Measurements from ENCODE around the gene CERK.
"Not testable (repeated sequence)": the region's sequence is repeated elsewhere in the genome, so short reads cannot be mapped to it uniquely, and the experiment has no call there.

The CERK gene

DNA sequence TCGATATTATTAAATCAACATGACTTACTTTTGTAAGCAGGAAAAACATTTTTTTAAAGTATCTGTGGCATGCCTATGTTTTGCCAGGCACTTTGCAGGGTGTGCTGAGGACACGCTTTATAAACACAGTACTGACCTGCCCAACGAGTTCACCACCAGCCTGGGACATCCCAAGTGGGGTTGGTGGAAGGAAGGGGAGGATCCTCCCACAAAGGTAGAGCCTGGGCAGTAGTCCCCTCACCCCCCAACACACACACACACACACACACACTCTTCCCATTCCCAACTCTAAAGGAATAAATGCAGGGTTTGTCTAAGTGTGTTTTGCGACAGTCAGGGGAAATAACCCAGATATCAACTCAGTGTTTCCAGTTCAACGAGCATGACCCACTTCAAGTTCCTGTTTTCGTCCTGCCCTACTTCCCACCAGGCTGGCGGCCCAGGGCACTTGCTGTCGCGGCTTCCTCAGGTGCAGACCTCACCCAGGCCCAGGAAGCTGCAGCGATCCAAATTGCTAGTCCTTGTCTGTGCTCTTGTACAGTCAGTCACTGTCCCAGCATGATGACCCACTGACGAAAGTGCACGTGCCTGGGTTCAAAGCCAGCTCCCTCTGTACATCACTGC lies 3.1 kb downstream of the CERK start:
- H3K4me2 ChIP-seq (ENCODE audit: low read length), result no peak overlapping the region
- peaks cover 24% of the 10 kb centered on the region for H3K79me2 ChIP-seq (ENCODE audit: control insufficient read depth, insufficient read depth, low read length)
- peaks cover 11% of the 10 kb centered on the region for H3K4me1 ChIP-seq (ENCODE audit: control insufficient read depth, low read depth, low read length)
- no peaks in the 10 kb centered on the region for H3K27me3 ChIP-seq (ENCODE audit: insufficient read depth, low read length, poor library complexity)
- H3K4me3 ChIP-seq (ENCODE audit: low read length), result no peak overlapping the region
- no peak overlapping the region for H4K5ac ChIP-seq (ENCODE audit: low read length)
- H2AK5ac ChIP-seq (ENCODE audit: low read length), result no peak overlapping the region
- no peak overlapping the region for H3K23ac ChIP-seq (ENCODE audit: low read length)
- H3K36me3 ChIP-seq (ENCODE audit: control insufficient read depth, insufficient read depth, low read length), result no peaks in the 10 kb centered on the region
- peaks cover 20% of the 10 kb centered on the region for H3K79me1 ChIP-seq (ENCODE audit: low read length)
- no peak overlapping the region for H3K56ac ChIP-seq (ENCODE audit: low read length)
- no peak overlapping the region for H3K4ac ChIP-seq (ENCODE audit: low read depth, low read length)
- H3K18ac ChIP-seq (ENCODE audit: low read length), result no peak overlapping the region
- H2BK5ac ChIP-seq (ENCODE audit: low read length), result no peak overlapping the region
- H3K9ac ChIP-seq (ENCODE audit: low read length), result no peak overlapping the region
- no CpG with 5 or more reads among the region's 12 CpGs for WGBS (ENCODE audit: extremely low coverage, insufficient coverage, low lambda C conversion rate)
- H2BK15ac ChIP-seq (replicated peaks; ENCODE audit: low read depth), result no peak overlapping the region
- H2BK120ac ChIP-seq (ENCODE audit: low read depth, low read length), result no peak overlapping the region
- no peak overlapping the region for H4K8ac ChIP-seq (ENCODE audit: low read depth, low read length)
- DNase-seq, result no peak
- no peak overlapping the region for H3K27ac ChIP-seq (ENCODE audit: low read depth, low read length)

- not testable (repeated sequence) for H3K27ac ChIP-seq (ENCODE audit: low read depth, low read length); H4K8ac ChIP-seq (ENCODE audit: low read depth, low read length); H2AK5ac ChIP-seq (ENCODE audit: low read length); H3K9ac ChIP-seq (ENCODE audit: low read length); H4K5ac ChIP-seq (ENCODE audit: low read length); H3K23ac ChIP-seq (ENCODE audit: low read length); H2BK15ac ChIP-seq (replicated peaks; ENCODE audit: low read depth); H3K56ac ChIP-seq (ENCODE audit: low read length); H3K4me3 ChIP-seq (ENCODE audit: low read length); H2BK120ac ChIP-seq (ENCODE audit: low read depth, low read length); H3K4me2 ChIP-seq (ENCODE audit: low read length); H3K36me3 ChIP-seq (ENCODE audit: control insufficient read depth, insufficient read depth, low read length); DNase-seq; H3K18ac ChIP-seq (ENCODE audit: low read length); H2BK5ac ChIP-seq (ENCODE audit: low read length); H3K27me3 ChIP-seq (ENCODE audit: insufficient read depth, low read length, poor library complexity); H3K4ac ChIP-seq (ENCODE audit: low read depth, low read length)
- H3K79me1 ChIP-seq (ENCODE audit: low read length), result peaks cover 20% of the 10 kb centered on the region
- WGBS (ENCODE audit: extremely low coverage, insufficient coverage, low lambda C conversion rate), result no CpG with 5 or more reads among the region's 12 CpGs
- H3K4me1 ChIP-seq (ENCODE audit: control insufficient read depth, low read depth, low read length), result peaks cover 11% of the 10 kb centered on the region
- peaks cover 24% of the 10 kb centered on the region for H3K79me2 ChIP-seq (ENCODE audit: control insufficient read depth, insufficient read depth, low read length)
Measured at GRCh38 chr22:46734213-46734722, 3.8 kb downstream of the CERK start.

DNA sequence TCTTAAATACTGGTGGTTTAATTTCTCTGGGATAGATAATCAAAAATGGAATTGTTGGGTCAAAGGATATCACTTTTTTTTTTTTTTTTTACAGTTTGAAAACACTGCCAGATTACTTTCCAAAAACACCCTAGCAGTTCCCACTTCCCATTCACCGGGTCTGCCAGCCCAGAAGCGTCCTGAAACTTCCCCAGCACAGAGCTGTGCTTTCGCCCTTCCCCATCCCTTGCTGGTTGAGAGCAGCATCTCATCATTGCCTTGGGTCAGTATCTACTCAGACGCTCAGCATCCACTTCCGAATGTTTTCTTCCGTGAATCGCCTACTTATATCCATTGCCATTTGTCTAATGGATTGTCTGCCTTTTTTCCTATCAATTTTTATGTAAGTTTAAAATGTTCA lies 5.5 kb downstream of the CERK start:
- Histone ChIP-seq H3K4me2 (ENCODE audit: low read length) (no peak overlapping the region), H3K9ac (ENCODE audit: low read length) (no peak overlapping the region), H3K79me1 (ENCODE audit: low read length) (peaks cover 29% of the 10 kb centered on the region), H3K36me3 (ENCODE audit: control insufficient read depth, insufficient read depth, low read length) (no peaks in the 10 kb centered on the region), H3K27ac (ENCODE audit: low read depth, low read length) (no peak overlapping the region), H3K4ac (ENCODE audit: low read depth, low read length) (no peak overlapping the region), H3K56ac (ENCODE audit: low read length) (no peak overlapping the region), H3K4me1 (ENCODE audit: control insufficient read depth, low read depth, low read length) (peaks cover 9% of the 10 kb centered on the region), H4K5ac (ENCODE audit: low read length) (no peak overlapping the region), H3K18ac (ENCODE audit: low read length) (no peak overlapping the region), H2BK120ac (ENCODE audit: low read depth, low read length) (no peak overlapping the region), H3K4me3 (ENCODE audit: low read length) (no peak overlapping the region), H2BK15ac (replicated peaks; ENCODE audit: low read depth) (no peak overlapping the region), H3K27me3 (ENCODE audit: insufficient read depth, low read length, poor library complexity) (no peaks in the 10 kb centered on the region), H3K23ac (ENCODE audit: low read length) (no peak overlapping the region), H4K8ac (ENCODE audit: low read depth, low read length) (no peak overlapping the region), H3K79me2 (ENCODE audit: control insufficient read depth, insufficient read depth, low read length) (peaks cover 26% of the 10 kb centered on the region), H2BK5ac (ENCODE audit: low read length) (no peak overlapping the region), H2AK5ac (ENCODE audit: low read length) (no peak overlapping the region)
- DNase-seq, result no peak
- WGBS (ENCODE audit: extremely low coverage, insufficient coverage, low lambda C conversion rate), result no CpG with 5 or more reads among the region's 7 CpGs

- no peak overlapping the region for H2AK5ac ChIP-seq (ENCODE audit: low read length)
- H3K4me1 ChIP-seq (ENCODE audit: control insufficient read depth, low read depth, low read length), result peaks cover 9% of the 10 kb centered on the region
- H3K23ac ChIP-seq (ENCODE audit: low read length), result no peak overlapping the region
- H3K27me3 ChIP-seq (ENCODE audit: insufficient read depth, low read length, poor library complexity), result no peaks in the 10 kb centered on the region
- no peak overlapping the region for H4K5ac ChIP-seq (ENCODE audit: low read length)
- no peak overlapping the region for H2BK15ac ChIP-seq (replicated peaks; ENCODE audit: low read depth)
- no CpG with 5 or more reads among the region's 14 CpGs for WGBS (ENCODE audit: extremely low coverage, insufficient coverage, low lambda C conversion rate)
- H2BK5ac ChIP-seq (ENCODE audit: low read length), result no peak overlapping the region
- H3K4me3 ChIP-seq (ENCODE audit: low read length), result no peak overlapping the region
- no peak for DNase-seq
- no peak overlapping the region for H4K8ac ChIP-seq (ENCODE audit: low read depth, low read length)
- peaks cover 29% of the 10 kb centered on the region for H3K79me1 ChIP-seq (ENCODE audit: low read length)
- no peak overlapping the region for H3K4ac ChIP-seq (ENCODE audit: low read depth, low read length)
- no peak overlapping the region for H2BK120ac ChIP-seq (ENCODE audit: low read depth, low read length)
- H3K56ac ChIP-seq (ENCODE audit: low read length), result peak overlapping the region; percentile 8
- H3K4me2 ChIP-seq (ENCODE audit: low read length), result no peak overlapping the region
- no peak overlapping the region for H3K18ac ChIP-seq (ENCODE audit: low read length)
- H3K27ac ChIP-seq (ENCODE audit: low read depth, low read length), result no peak overlapping the region
- peaks cover 26% of the 10 kb centered on the region for H3K79me2 ChIP-seq (ENCODE audit: control insufficient read depth, insufficient read depth, low read length)
- no peaks in the 10 kb centered on the region for H3K36me3 ChIP-seq (ENCODE audit: control insufficient read depth, insufficient read depth, low read length)
- H3K9ac ChIP-seq (ENCODE audit: low read length), result no peak overlapping the region
Measured at GRCh38 chr22:46732041-46732379, 6.0 kb downstream of the CERK start.

- peaks cover 26% of the 10 kb centered on the region for H3K79me1 ChIP-seq (ENCODE audit: low read length)
- no CpG with 5 or more reads among the region's 22 CpGs for WGBS (ENCODE audit: extremely low coverage, insufficient coverage, low lambda C conversion rate)
- H2BK5ac ChIP-seq (ENCODE audit: low read length), result no peak overlapping the region
- no peak overlapping the region for H3K18ac ChIP-seq (ENCODE audit: low read length)
- H4K8ac ChIP-seq (ENCODE audit: low read depth, low read length), result no peak overlapping the region
- H3K4ac ChIP-seq (ENCODE audit: low read depth, low read length), result no peak overlapping the region
- H3K4me3 ChIP-seq (ENCODE audit: low read length), result no peak overlapping the region
- no peaks in the 10 kb centered on the region for H3K36me3 ChIP-seq (ENCODE audit: control insufficient read depth, insufficient read depth, low read length)
- H3K56ac ChIP-seq (ENCODE audit: low read length), result peak overlapping the region; percentile 8
- H3K4me1 ChIP-seq (ENCODE audit: control insufficient read depth, low read depth, low read length), result peaks cover 5% of the 10 kb centered on the region
- H3K79me2 ChIP-seq (ENCODE audit: control insufficient read depth, insufficient read depth, low read length), result peaks cover 22% of the 10 kb centered on the region
- H3K27me3 ChIP-seq (ENCODE audit: insufficient read depth, low read length, poor library complexity), result no peaks in the 10 kb centered on the region
- no peak overlapping the region for H2BK120ac ChIP-seq (ENCODE audit: low read depth, low read length)
- no peak overlapping the region for H4K5ac ChIP-seq (ENCODE audit: low read length)
- no peak overlapping the region for H3K9ac ChIP-seq (ENCODE audit: low read length)
- no peak overlapping the region for H3K23ac ChIP-seq (ENCODE audit: low read length)
- H2AK5ac ChIP-seq (ENCODE audit: low read length), result no peak overlapping the region
- H3K4me2 ChIP-seq (ENCODE audit: low read length), result no peak overlapping the region
- H3K27ac ChIP-seq (ENCODE audit: low read depth, low read length), result no peak overlapping the region
- peak; percentile 59 for DNase-seq
- no peak overlapping the region for H2BK15ac ChIP-seq (replicated peaks; ENCODE audit: low read depth)
Measured at GRCh38 chr22:46731246-46732040, 6.6 kb downstream of the CERK start.
